Measurements from ENCODE around the gene PAX5.

PAX5 gene

GRCh38 chr9:36959681-36960574 lies 74.1 kb downstream of the PAX5 start:
- no peak overlapping the region for H3K27ac ChIP-seq (ENCODE audit: low read length)
- no peak overlapping the region for H3K9ac ChIP-seq (ENCODE audit: low read length)
- no peaks in the 10 kb centered on the region for H3F3A ChIP-seq (ENCODE audit: insufficient read depth, low read length)
- no peaks in the 10 kb centered on the region for H3K36me3 ChIP-seq (replicated peaks; ENCODE audit: insufficient read depth, low read length)
- H3K4me1 ChIP-seq (ENCODE audit: low read length), result no peaks in the 10 kb centered on the region
- no peaks in the 10 kb centered on the region for H4K20me1 ChIP-seq (ENCODE audit: insufficient read depth, low read length)
- H3K9me2 ChIP-seq (replicated peaks; ENCODE audit: insufficient read depth, low read length), result no peaks in the 10 kb centered on the region
- H3K27me3 ChIP-seq (replicated peaks; ENCODE audit: insufficient read depth, low read length), result no peaks in the 10 kb centered on the region
- no peaks in the 10 kb centered on the region for H3K9me3 ChIP-seq (replicated peaks; ENCODE audit: insufficient read depth, low read length)
- H3K4me3 ChIP-seq (ENCODE audit: low read length), result no peak overlapping the region
- H3K4me2 ChIP-seq (ENCODE audit: low read depth, low read length), result no peak overlapping the region
- H3K79me2 ChIP-seq (ENCODE audit: low read length), result no peaks in the 10 kb centered on the region
- no peak for TF ChIP-seq EZH2 (optimal IDR thresholded peaks at IDR 0.05; ENCODE audit: low read depth, low read length)
- TF ChIP-seq EZH2phosphoT487 (IDR thresholded peaks at IDR 0.05; ENCODE audit: low read length), result no peak
- no peak for TF ChIP-seq CTCF (IDR thresholded peaks at IDR 0.05; ENCODE audit: low read length)
- DNase-seq, result no peak
- no peak overlapping the region for H2AFZ ChIP-seq (ENCODE audit: low read length)

- H2AFZ ChIP-seq (ENCODE audit: low read length), result no peak overlapping the region
- no peaks in the 10 kb centered on the region for H3K9me2 ChIP-seq (replicated peaks; ENCODE audit: insufficient read depth, low read length)
- no peak overlapping the region for H3K9ac ChIP-seq (ENCODE audit: low read length)
- H3K4me2 ChIP-seq (ENCODE audit: low read depth, low read length), result no peak overlapping the region
- H3K9me3 ChIP-seq (replicated peaks; ENCODE audit: insufficient read depth, low read length), result no peaks in the 10 kb centered on the region
- H3K36me3 ChIP-seq (replicated peaks; ENCODE audit: insufficient read depth, low read length), result no peaks in the 10 kb centered on the region
- TF ChIP-seq EZH2phosphoT487 (IDR thresholded peaks at IDR 0.05; ENCODE audit: low read length) (no peak), EZH2 (optimal IDR thresholded peaks at IDR 0.05; ENCODE audit: low read depth, low read length) (no peak), CTCF (IDR thresholded peaks at IDR 0.05; ENCODE audit: low read length) (no peak)
- H3K27ac ChIP-seq (ENCODE audit: low read length), result no peak overlapping the region
- H3K27me3 ChIP-seq (replicated peaks; ENCODE audit: insufficient read depth, low read length), result no peaks in the 10 kb centered on the region
- no peaks in the 10 kb centered on the region for H3K4me1 ChIP-seq (ENCODE audit: low read length)
- no peaks in the 10 kb centered on the region for H3K79me2 ChIP-seq (ENCODE audit: low read length)
- H3F3A ChIP-seq (ENCODE audit: insufficient read depth, low read length), result no peaks in the 10 kb centered on the region
- no peak overlapping the region for H3K4me3 ChIP-seq (ENCODE audit: low read length)
- no peak for DNase-seq
- no peaks in the 10 kb centered on the region for H4K20me1 ChIP-seq (ENCODE audit: insufficient read depth, low read length)
Observed at GRCh38 chr9:36956908-36957307, 77.2 kb downstream of the PAX5 start.

GRCh38 chr9:36950389-36950788 lies 83.7 kb downstream of the PAX5 start:
- H3K27me3 ChIP-seq (replicated peaks; ENCODE audit: insufficient read depth, low read length), result no peaks in the 10 kb centered on the region
- no peak for DNase-seq
- H3K4me2 ChIP-seq (ENCODE audit: low read depth, low read length), result no peak overlapping the region
- H3K9ac ChIP-seq (ENCODE audit: low read length), result no peak overlapping the region
- H3K9me2 ChIP-seq (replicated peaks; ENCODE audit: insufficient read depth, low read length), result no peaks in the 10 kb centered on the region
- no peak overlapping the region for H3K4me3 ChIP-seq (ENCODE audit: low read length)
- no peak overlapping the region for H3K27ac ChIP-seq (ENCODE audit: low read length)
- TF ChIP-seq EZH2phosphoT487 (IDR thresholded peaks at IDR 0.05; ENCODE audit: low read length) (no peak), EZH2 (optimal IDR thresholded peaks at IDR 0.05; ENCODE audit: low read depth, low read length) (no peak), CTCF (IDR thresholded peaks at IDR 0.05; ENCODE audit: low read length) (no peak)
- H3K9me3 ChIP-seq (replicated peaks; ENCODE audit: insufficient read depth, low read length), result no peaks in the 10 kb centered on the region
- H3K79me2 ChIP-seq (ENCODE audit: low read length), result no peaks in the 10 kb centered on the region
- no peaks in the 10 kb centered on the region for H3K36me3 ChIP-seq (replicated peaks; ENCODE audit: insufficient read depth, low read length)
- H2AFZ ChIP-seq (ENCODE audit: low read length), result no peak overlapping the region
- H3F3A ChIP-seq (ENCODE audit: insufficient read depth, low read length), result no peaks in the 10 kb centered on the region
- no peaks in the 10 kb centered on the region for H3K4me1 ChIP-seq (ENCODE audit: low read length)
- no peaks in the 10 kb centered on the region for H4K20me1 ChIP-seq (ENCODE audit: insufficient read depth, low read length)
